Smooth muscle cell (in vitro differentiated cells): ENCODE data around the gene NUCKS1. TPM values are rescaled to one million over a fixed set of nuclear protein-coding genes. Genes with fewer than 3 reads are reported as not detected.

Experiments
- DNase-seq: peaks from one replicate; lab custom pipeline; 2025; ENCODE audit not compliant: unreplicated experiment; lab: John Stamatoyannopoulos, UW
- H2AFZ ChIP-seq: fragments of 200-600 bp; sonication (generic); 2 replicates; pipeline ENCODE4 v1.6.0; 2016; ENCODE audit warnings: antibody characterized with exemption, low read depth, mild to moderate bottlenecking
- H3F3A ChIP-seq: fragments of 200-600 bp; sonication (generic); 2 replicates; pipeline ENCODE4 v1.6.0; 2017; ENCODE audit warnings: antibody characterized with exemption, low read depth
- H3K27ac ChIP-seq: fragments of 200-600 bp; sonication (generic); 2 replicates; pipeline ENCODE4 v1.5.1; 2016; ENCODE audit warnings: low read depth, mild to moderate bottlenecking
- H3K27me3 ChIP-seq: fragments of 200-600 bp; sonication (generic); 2 replicates; pipeline ENCODE4 v1.6.1; 2016; ENCODE audit warnings: low read depth, mild to moderate bottlenecking
- H3K36me3 ChIP-seq: fragments of 200-600 bp; sonication (generic); 2 replicates; pipeline ENCODE4 v1.5.1; 2016; ENCODE audit warnings: low read depth
- H3K4me1 ChIP-seq: fragments of 200-600 bp; sonication (generic); 2 replicates; pipeline ENCODE4 v1.5.1; 2016; ENCODE audit warnings: low read depth
- H3K4me2 ChIP-seq: fragments of 200-600 bp; sonication (generic); 2 replicates; pipeline ENCODE4 v1.6.0; 2016; ENCODE audit warnings: mild to moderate bottlenecking
- H3K4me3 ChIP-seq: fragments of 200-600 bp; sonication (generic); 2 replicates; pipeline ENCODE4 v1.5.1; 2016; ENCODE audit warnings: mild to moderate bottlenecking
- H3K79me2 ChIP-seq: fragments of 200-600 bp; sonication (generic); 2 replicates; pipeline ENCODE4 v1.6.0; 2016; ENCODE audit warnings: low read depth, mild to moderate bottlenecking
- H3K9ac ChIP-seq: fragments of 200-600 bp; sonication (generic); 2 replicates; pipeline ENCODE4 v1.6.0; 2016; ENCODE audit warnings: low read depth
- H3K9me3 ChIP-seq: fragments of 200-600 bp; sonication (generic); replicated peaks from 2 replicates; pipeline ENCODE4 v1.5.1; 2016; ENCODE audit warnings: low read depth
- H4K20me1 ChIP-seq: fragments of 200-600 bp; sonication (generic); 2 replicates; pipeline ENCODE4 v1.6.0; 2016; ENCODE audit warnings: low read depth
- WGBS: methylation state at CpG from one replicate; pipeline ENCODE4 v1.1.7; 2016; ENCODE audit warnings: low lambda C conversion rate; 5-methylcytosine and 5-hydroxymethylcytosine counted together
- polyA plus RNA-seq: library from polyadenylated mRNA; unstranded; fragments of >200 nt; fragmentation: Nextera tagmentation; extraction: Ambion mirVana; gene quantifications from 2 replicates; pipeline ENCODE4 v1.2.1, GENCODE V29; 2016
- total RNA-seq: library from RNA; depleted of rRNA; stranded (reverse); fragments of >200 nt; gene quantifications from 2 replicates; pipeline ENCODE4 v1.2.3, GENCODE V29; 2014
- TF ChIP-seq, protein P1 (sequence below): fragments of 200-600 bp; sonication (generic); IDR thresholded peaks from 2 replicates; pipeline ENCODE4 v1.5.1; 2017; ENCODE audit warnings: borderline replicate concordance, mild to moderate bottlenecking, antibody characterized with exemption; ENCODE audit not compliant: insufficient read depth, poor library complexity, severe bottlenecking

NUCKS1 gene
- total and polyA plus RNA-seq, 2 experiments from 2014 or later, result 29.1 to 139 TPM

DNA sequence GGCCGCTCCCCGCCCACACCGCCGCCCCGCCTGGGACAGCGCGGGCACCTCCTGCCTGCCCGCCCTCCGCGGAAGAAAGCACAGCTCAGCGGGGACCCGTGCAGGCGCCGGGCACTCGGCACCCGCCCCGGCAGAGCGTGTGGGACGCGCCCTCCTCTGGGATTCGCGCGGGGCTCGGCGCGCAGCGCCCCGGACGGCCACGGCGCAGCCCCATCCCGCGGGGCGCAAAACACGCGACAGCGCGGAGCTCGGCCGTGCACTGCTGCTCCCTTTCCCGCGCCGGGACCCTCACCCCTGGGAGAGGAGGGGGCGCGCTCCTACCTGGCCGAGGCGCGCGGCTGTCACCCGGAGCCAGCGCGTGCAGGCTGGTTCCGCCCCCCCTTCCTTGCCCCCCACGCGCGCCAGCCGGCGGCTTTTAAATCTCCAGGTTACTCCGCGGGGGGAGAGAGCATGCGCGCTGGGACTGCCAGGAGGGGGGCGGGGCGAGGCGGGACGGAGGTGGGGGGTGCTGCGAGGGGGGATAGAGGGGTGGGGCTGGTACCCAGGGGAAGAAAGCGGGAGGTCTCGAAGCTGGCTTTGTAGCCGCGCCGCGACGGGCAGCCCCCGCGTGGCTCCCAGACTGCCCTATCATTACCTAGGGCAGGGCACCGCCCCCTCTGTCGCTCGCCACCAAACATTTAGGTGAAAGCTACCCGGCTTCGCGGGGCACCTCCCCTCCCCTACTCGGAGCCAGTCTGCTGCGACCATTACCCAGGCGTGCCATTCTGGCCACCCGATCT, 69.7 kb downstream of the NUCKS1 start, which contains the start of gene SLC45A3:
SLC45A3 (minus strand) TSS at position 437 of the 779 bp plus-strand sequence. CDS start 15,853 bp downstream, outside the sequence.
- peak within 1 kb of the TSS; percentile 59 for H3K27ac ChIP-seq
- H3K9me3 ChIP-seq, result no peaks in the 10 kb centered on the region
- H3K4me2 ChIP-seq, result peak within 1 kb of the TSS; percentile 100
- H4K20me1 ChIP-seq, result no peaks in the 10 kb centered on the region
- peak within 1 kb of the TSS; percentile 92 for H3K4me3 ChIP-seq
- peak within 1 kb of the TSS; percentile 86 for H2AFZ ChIP-seq
- DNase-seq, result no peak
- peaks cover 12% of the 10 kb centered on the region for H3F3A ChIP-seq
- H3K36me3 ChIP-seq, result no peaks in the 10 kb centered on the region
- H3K27me3 ChIP-seq, result no peaks in the 10 kb centered on the region
- H3K4me1 ChIP-seq, result peaks cover 14% of the 10 kb centered on the region
- WGBS, result 1% methylated on average over 30 of the region's 86 CpGs
- TF ChIP-seq, protein P1, sequence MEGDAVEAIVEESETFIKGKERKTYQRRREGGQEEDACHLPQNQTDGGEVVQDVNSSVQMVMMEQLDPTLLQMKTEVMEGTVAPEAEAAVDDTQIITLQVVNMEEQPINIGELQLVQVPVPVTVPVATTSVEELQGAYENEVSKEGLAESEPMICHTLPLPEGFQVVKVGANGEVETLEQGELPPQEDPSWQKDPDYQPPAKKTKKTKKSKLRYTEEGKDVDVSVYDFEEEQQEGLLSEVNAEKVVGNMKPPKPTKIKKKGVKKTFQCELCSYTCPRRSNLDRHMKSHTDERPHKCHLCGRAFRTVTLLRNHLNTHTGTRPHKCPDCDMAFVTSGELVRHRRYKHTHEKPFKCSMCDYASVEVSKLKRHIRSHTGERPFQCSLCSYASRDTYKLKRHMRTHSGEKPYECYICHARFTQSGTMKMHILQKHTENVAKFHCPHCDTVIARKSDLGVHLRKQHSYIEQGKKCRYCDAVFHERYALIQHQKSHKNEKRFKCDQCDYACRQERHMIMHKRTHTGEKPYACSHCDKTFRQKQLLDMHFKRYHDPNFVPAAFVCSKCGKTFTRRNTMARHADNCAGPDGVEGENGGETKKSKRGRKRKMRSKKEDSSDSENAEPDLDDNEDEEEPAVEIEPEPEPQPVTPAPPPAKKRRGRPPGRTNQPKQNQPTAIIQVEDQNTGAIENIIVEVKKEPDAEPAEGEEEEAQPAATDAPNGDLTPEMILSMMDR, result no peak
- peaks cover 6% of the 10 kb centered on the region for H3K79me2 ChIP-seq
- peak within 1 kb of the TSS; percentile 51 for H3K9ac ChIP-seq

DNA sequence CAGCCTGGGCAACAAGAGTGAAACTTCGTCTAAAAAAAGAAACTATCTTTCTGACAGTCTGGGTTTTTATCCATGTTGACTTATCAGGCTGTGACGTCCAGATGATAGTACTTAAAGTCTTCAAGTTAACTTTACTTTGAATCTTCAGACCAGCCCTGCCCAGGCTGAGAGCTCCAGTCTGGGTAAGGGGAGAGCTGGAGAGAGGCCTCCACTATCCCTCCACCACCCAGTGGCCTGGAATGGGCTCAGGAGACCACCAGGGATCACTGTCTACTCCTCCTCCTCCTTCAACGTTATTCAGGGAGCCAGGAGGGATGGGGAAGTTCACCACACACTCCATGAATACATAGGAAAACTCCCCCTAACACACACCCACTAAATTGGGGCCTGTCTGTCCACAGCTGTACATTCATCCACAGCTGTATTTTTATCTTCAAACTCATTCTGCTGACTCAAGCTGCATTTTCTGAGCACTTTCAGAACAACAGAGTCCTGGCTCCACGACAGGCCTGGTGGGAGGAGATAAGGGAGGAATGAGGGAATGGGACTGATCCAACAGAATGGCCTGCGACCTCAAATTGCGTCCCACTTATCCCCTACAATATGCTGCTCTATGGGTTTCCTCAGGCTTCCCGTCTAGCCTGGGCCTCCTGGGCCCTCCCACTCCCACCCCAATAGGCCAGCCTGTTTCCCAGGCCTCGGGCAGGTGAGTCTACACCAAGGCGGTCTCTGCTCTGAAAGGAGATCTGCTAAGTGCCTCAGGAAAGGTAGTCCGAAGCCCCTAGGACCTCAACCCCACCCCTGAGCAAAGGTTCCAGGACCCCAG, 71.5 kb downstream of the NUCKS1 start:
- no peaks in the 10 kb centered on the region for H4K20me1 ChIP-seq
- WGBS, result 23% methylated on average over 10 of the region's 10 CpGs
- H3K4me3 ChIP-seq, result peak overlapping the region; percentile 92
- DNase-seq, result no peak
- peak overlapping the region; percentile 59 for H3K27ac ChIP-seq
- H3K4me1 ChIP-seq, result peaks cover 14% of the 10 kb centered on the region
- no peaks in the 10 kb centered on the region for H3K27me3 ChIP-seq
- peaks cover 12% of the 10 kb centered on the region for H3F3A ChIP-seq
- H3K4me2 ChIP-seq, result peak overlapping the region; percentile 100
- H3K36me3 ChIP-seq, result no peaks in the 10 kb centered on the region
- H3K9ac ChIP-seq, result no peak overlapping the region
- H3K9me3 ChIP-seq, result no peaks in the 10 kb centered on the region
- H3K79me2 ChIP-seq, result peaks cover 10% of the 10 kb centered on the region
- H2AFZ ChIP-seq, result no peak overlapping the region
- TF ChIP-seq, protein P1, result no peak

DNA sequence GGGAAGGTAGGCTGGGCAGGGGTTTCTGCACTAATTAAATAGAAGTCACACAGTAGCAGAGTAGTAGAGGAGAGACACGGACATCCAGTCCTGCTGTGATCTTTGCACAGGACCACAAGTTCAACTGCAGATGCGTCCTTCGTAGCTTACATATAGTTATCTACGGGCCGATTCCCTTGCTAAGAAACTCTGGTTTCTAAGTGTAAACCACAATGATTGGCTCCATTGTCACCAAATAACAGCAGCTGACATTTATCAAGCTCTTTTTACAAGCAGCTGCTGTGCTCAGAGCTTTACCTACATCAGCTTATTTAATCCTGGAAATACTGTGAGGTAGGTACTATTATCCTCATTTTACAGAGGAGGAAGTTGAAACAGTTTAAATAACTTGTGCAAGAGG, 72.8 kb downstream of the NUCKS1 start:
- H3F3A ChIP-seq, result peaks cover 12% of the 10 kb centered on the region
- H3K4me1 ChIP-seq, result peaks cover 19% of the 10 kb centered on the region
- H3K79me2 ChIP-seq, result peaks cover 10% of the 10 kb centered on the region
- no peaks in the 10 kb centered on the region for H3K27me3 ChIP-seq
- H2AFZ ChIP-seq, result no peak overlapping the region
- no peaks in the 10 kb centered on the region for H3K9me3 ChIP-seq
- 44% methylated on average over 5 of the region's 5 CpGs for WGBS
- no peaks in the 10 kb centered on the region for H4K20me1 ChIP-seq
- H3K36me3 ChIP-seq, result no peaks in the 10 kb centered on the region
- peak overlapping the region; percentile 59 for H3K27ac ChIP-seq
- peak overlapping the region; percentile 31 for H3K4me2 ChIP-seq
- H3K4me3 ChIP-seq, result no peak overlapping the region
- DNase-seq, result no peak
- no peak overlapping the region for H3K9ac ChIP-seq
- TF ChIP-seq, protein P1, result no peak
